HCT116 (cell line): ENCODE data around the gene PKNOX2. TPM values are rescaled to one million over a fixed set of nuclear protein-coding genes. Genes with fewer than 3 reads are reported as not detected.

Source experiments
- ATAC-seq: fragments of 200-7000 bp; cut with Tn5 transposase; 2 replicates; pipeline ENCODE4 v1.9.1; 2020; ENCODE audit warnings: mild to moderate bottlenecking, moderate library complexity
- BruUV-seq: library from RNA; stranded (reverse); fragments of 400-500 nt; replicated peaks from 2 replicates; lab custom pipeline; 2021; lab: Mats Ljungman, UMichigan
- CTCF ChIA-PET: fragments of 300-600 bp; sonication (Branson Sonifier 250); formaldehyde crosslinking; loops from one replicate; lab custom pipeline; 2021; ENCODE audit warnings: antibody characterized with exemption; lab: Charles Lee
- POLR2A ChIA-PET: fragments of 300-600, 350-600 bp; sonication (Branson Sonifier 250); formaldehyde crosslinking; loops from one replicate; lab custom pipeline; 2021; ENCODE audit warnings: antibody characterized with exemption; lab: Charles Lee
- RAD21 ChIA-PET, 2 experiments: fragments of 300-600 bp; sonication (Branson Sonifier 250); formaldehyde crosslinking; loops; one replicate each; lab custom pipeline; 2023; ENCODE audit warnings: low total read pairs in 2 of 2; ENCODE audit not compliant: uncharacterized antibody in 2 of 2, unreplicated experiment in 2 of 2, low non-redundant PET in 1 of 2; lab: Charles Lee
- DNase-seq: peaks from one replicate; pipeline ENCODE4 v3.0.0-alpha.2; 2010; ENCODE audit warnings: low read depth, low spot score
- H2AFZ ChIP-seq: fragments of 200-600 bp; shearing (Covaris generic), sonication (generic); 2 replicates; pipeline ENCODE4 v1.6.1; 2017; ENCODE audit warnings: low read depth, mixed run types, mixed read lengths, antibody characterized with exemption, low read length; ENCODE audit not compliant: poor library complexity, severe bottlenecking
- H3K27ac ChIP-seq: 2 replicates; pipeline ENCODE4 v1.5.1; 2012; ENCODE audit warnings: low read depth, low read length
- H3K27me3 ChIP-seq: fragments of 200-600 bp; sonication (generic); 2 replicates; pipeline ENCODE4 v1.6.1; 2016; ENCODE audit warnings: mixed run types, low read length, mixed read lengths; ENCODE audit not compliant: insufficient read depth
- H3K36me3 ChIP-seq, 2 experiments: fragments of 200-500 bp in 1 of 2; fragments of 200-600 bp in 1 of 2; sonication (Bioruptor generic) in 1 of 2; sonication (generic) in 1 of 2; 2 replicates each; pipeline versions ENCODE4 v1.5.1 to v1.6.1; 2014 to 2016; ENCODE audit warnings: low read length in 2 of 2, inconsistent platforms in 1 of 2, mixed read lengths in 1 of 2, mixed run types in 1 of 2; ENCODE audit not compliant: insufficient read depth in 2 of 2, control insufficient read depth in 1 of 2
- H3K4me1 ChIP-seq, 2 experiments: fragments of 200-600 bp in 1 of 2; sonication (generic) in 1 of 2; 2 replicates each; pipeline versions ENCODE4 v1.5.1 to v1.6.1; 2012 to 2017; ENCODE audit warnings: low read length in 2 of 2, inconsistent platforms in 1 of 2, mild to moderate bottlenecking in 1 of 2, mixed read lengths in 1 of 2, mixed run types in 1 of 2, moderate library complexity in 1 of 2; ENCODE audit not compliant: insufficient read depth in 2 of 2, control insufficient read depth in 1 of 2
- H3K4me2 ChIP-seq: fragments of 200-600 bp; sonication (generic); 2 replicates; pipeline ENCODE4 v1.6.1; 2017; ENCODE audit warnings: mixed run types, low read length, mixed read lengths
- H3K4me3 ChIP-seq, 2 experiments: fragments of 200-600 bp in 1 of 2; sonication (generic) in 1 of 2; replicated peaks in 1 of 2; 2 replicates each; pipeline ENCODE4 v1.5.1; 2011 to 2016; ENCODE audit warnings: low read length in 2 of 2, control low read depth in 1 of 2, low read depth in 1 of 2, mild to moderate bottlenecking in 1 of 2, mixed read lengths in 1 of 2, mixed run types in 1 of 2
- H3K79me2 ChIP-seq: fragments of 200-600 bp; sonication (generic); 2 replicates; pipeline ENCODE4 v1.6.1; 2017; ENCODE audit warnings: mild to moderate bottlenecking, mixed run types, low read length, moderate library complexity, mixed read lengths; ENCODE audit not compliant: insufficient read depth
- H3K9ac ChIP-seq: fragments of 200-600 bp; sonication (generic); 2 replicates; pipeline ENCODE4 v1.6.1; 2016; ENCODE audit warnings: low read length, mixed read lengths
- H3K9me2 ChIP-seq: fragments of 200-600 bp; sonication (generic), shearing (Covaris generic); 2 replicates; pipeline ENCODE4 v1.6.1; 2017; ENCODE audit warnings: mixed run types, mild to moderate bottlenecking, moderate library complexity; ENCODE audit not compliant: insufficient read depth
- H3K9me3 ChIP-seq, 2 experiments: fragments of 200-500 bp in 1 of 2; fragments of 200-600 bp in 1 of 2; sonication (Bioruptor generic) in 1 of 2; sonication (generic) in 1 of 2; 2 replicates each; pipeline ENCODE4 v1.6.1; 2014 to 2017; ENCODE audit warnings: low read length in 2 of 2, mixed read lengths in 2 of 2, inconsistent platforms in 1 of 2, low read depth in 1 of 2, mild to moderate bottlenecking in 1 of 2, mixed run types in 1 of 2, moderate library complexity in 1 of 2; ENCODE audit not compliant: control insufficient read depth in 1 of 2, insufficient read depth in 1 of 2
- H4K20me1 ChIP-seq: fragments of 200-600 bp; sonication (generic), shearing (Covaris generic); 2 replicates; pipeline ENCODE4 v1.6.1; 2017; ENCODE audit warnings: mixed run types, mild to moderate bottlenecking, moderate library complexity; ENCODE audit not compliant: insufficient read depth
- CEBPB ChIP-seq: IDR thresholded peaks from 2 replicates; pipeline ENCODE4 v1.6.1; 2012; ENCODE audit warnings: low read depth
- ELF1 ChIP-seq: IDR thresholded peaks from 2 replicates; pipeline ENCODE4 v1.6.1; 2012; ENCODE audit warnings: low read depth, borderline replicate concordance
- FOSL1 ChIP-seq: IDR thresholded peaks from 2 replicates; pipeline ENCODE4 v1.6.1; 2012; ENCODE audit warnings: low read depth
- JUND ChIP-seq: IDR thresholded peaks from 2 replicates; pipeline ENCODE4 v1.6.1; 2012
- MAX ChIP-seq: IDR thresholded peaks from 2 replicates; pipeline ENCODE4 v1.6.1; 2012
- POLR2A ChIP-seq: IDR thresholded peaks from 2 replicates; pipeline ENCODE4 v1.7.0; 2011; ENCODE audit warnings: borderline replicate concordance; ENCODE audit not compliant: insufficient read depth, insufficient read length; ENCODE audit errors: extremely low read depth
- POLR2AphosphoS5 ChIP-seq: IDR thresholded peaks from 2 replicates; pipeline ENCODE4 v1.6.1; 2011; ENCODE audit warnings: mild to moderate bottlenecking, low read depth, low read length, moderate library complexity
- REST ChIP-seq: IDR thresholded peaks from 2 replicates; pipeline ENCODE4 v1.6.1; 2012; ENCODE audit warnings: low read depth
- SIN3A ChIP-seq: IDR thresholded peaks from 2 replicates; pipeline ENCODE4 v1.6.1; 2012; ENCODE audit warnings: low read depth
- SRF ChIP-seq: IDR thresholded peaks from 2 replicates; pipeline ENCODE4 v1.6.1; 2012; ENCODE audit warnings: low read depth
- TCF7L2 ChIP-seq: IDR thresholded peaks from 2 replicates; pipeline ENCODE4 v1.7.0; 2011; ENCODE audit warnings: borderline replicate concordance, inconsistent platforms; ENCODE audit not compliant: insufficient read depth, insufficient read length; ENCODE audit errors: extremely low read depth
- ZFX ChIP-seq: fragments of 450-650 bp; IDR thresholded peaks from 2 replicates; pipeline ENCODE4 v1.6.1; 2017
- intact Hi-C: fragments of 100-400 bp; cut with micrococcal nuclease; formaldehyde crosslinking; loops from 2 replicates; pipeline ENCODE4 v1.10.0; 2022
- total RNA-seq: library from RNA; stranded (reverse); gene quantifications from one replicate; pipeline ENCODE4 v1.2.1, GENCODE V29; 2021; ENCODE audit not compliant: unreplicated experiment
- TF ChIP-seq, protein P1 (sequence below), 3 experiments: fragments of 200-600 bp in 1 of 3; sonication (generic) in 1 of 3; IDR thresholded peaks in 2 of 3; conservative IDR thresholded peaks in 1 of 3; 2 replicates each; pipeline ENCODE4 v1.5.1; 2012 to 2017; ENCODE audit warnings: low read depth in 2 of 3, low read length in 2 of 3, antibody characterized with exemption in 1 of 3, borderline replicate concordance in 1 of 3, control low read depth in 1 of 3, mild to moderate bottlenecking in 1 of 3, mixed read lengths in 1 of 3, mixed run types in 1 of 3, moderate library complexity in 1 of 3; ENCODE audit not compliant: insufficient read depth in 1 of 3
- TF ChIP-seq, protein P2 (sequence below): IDR thresholded peaks from 2 replicates; pipeline ENCODE4 v1.6.1; 2012

PKNOX2 gene
- total RNA-seq, 1 experiment from 2014 or later = 0.20 TPM

DNA sequence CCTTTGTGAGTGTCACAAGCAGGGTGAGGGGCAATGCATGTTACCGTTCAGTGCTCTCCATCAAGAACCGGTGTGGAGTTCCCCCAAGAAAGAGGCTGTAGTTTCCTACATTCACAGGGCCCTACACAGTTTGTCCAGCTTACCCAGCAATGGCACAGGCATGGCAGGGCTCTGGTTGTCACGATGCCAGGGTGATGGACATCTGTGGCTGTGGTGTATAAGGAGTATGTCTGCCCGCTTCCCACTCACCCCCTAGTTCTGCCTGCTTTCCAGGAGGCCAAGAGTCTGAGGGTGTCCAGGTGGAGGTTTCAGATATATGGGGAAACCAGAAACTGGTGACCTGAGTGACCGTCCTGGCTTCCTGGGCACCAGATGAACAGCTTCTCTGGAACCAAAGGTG is 116.1 kb downstream of the PKNOX2 start:
- H3K4me3 ChIP-seq = no peak overlapping the region
- no peaks in the 10 kb centered on the region for H3K79me2 ChIP-seq
- POLR2A ChIA-PET = no interaction called here
- no TSS peak for BruUV-seq
- no peaks in the 10 kb centered on the region for H3K9me3 ChIP-seq
- H3K9me2 ChIP-seq = no peaks in the 10 kb centered on the region
- TF ChIP-seq, protein P1, sequence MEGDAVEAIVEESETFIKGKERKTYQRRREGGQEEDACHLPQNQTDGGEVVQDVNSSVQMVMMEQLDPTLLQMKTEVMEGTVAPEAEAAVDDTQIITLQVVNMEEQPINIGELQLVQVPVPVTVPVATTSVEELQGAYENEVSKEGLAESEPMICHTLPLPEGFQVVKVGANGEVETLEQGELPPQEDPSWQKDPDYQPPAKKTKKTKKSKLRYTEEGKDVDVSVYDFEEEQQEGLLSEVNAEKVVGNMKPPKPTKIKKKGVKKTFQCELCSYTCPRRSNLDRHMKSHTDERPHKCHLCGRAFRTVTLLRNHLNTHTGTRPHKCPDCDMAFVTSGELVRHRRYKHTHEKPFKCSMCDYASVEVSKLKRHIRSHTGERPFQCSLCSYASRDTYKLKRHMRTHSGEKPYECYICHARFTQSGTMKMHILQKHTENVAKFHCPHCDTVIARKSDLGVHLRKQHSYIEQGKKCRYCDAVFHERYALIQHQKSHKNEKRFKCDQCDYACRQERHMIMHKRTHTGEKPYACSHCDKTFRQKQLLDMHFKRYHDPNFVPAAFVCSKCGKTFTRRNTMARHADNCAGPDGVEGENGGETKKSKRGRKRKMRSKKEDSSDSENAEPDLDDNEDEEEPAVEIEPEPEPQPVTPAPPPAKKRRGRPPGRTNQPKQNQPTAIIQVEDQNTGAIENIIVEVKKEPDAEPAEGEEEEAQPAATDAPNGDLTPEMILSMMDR (IDR thresholded peaks at IDR 0.05 in 2 of 3, conservative IDR thresholded peaks at IDR 0.05 in 1 of 3; ENCODE audit: borderline replicate concordance in 1 of 3, insufficient read depth in 1 of 3, low read depth in 2 of 3, low read length in 2 of 3) = no peak
- TF ChIP-seq ZFX = no peak
- TF ChIP-seq CEBPB = no peak
- no peak for TF ChIP-seq MAX
- TF ChIP-seq TCF7L2 = no peak
- no peak for TF ChIP-seq JUND
- no peak for TF ChIP-seq POLR2AphosphoS5
- TF ChIP-seq REST = no peak
- TF ChIP-seq ELF1 = no peak
- TF ChIP-seq, protein P2, sequence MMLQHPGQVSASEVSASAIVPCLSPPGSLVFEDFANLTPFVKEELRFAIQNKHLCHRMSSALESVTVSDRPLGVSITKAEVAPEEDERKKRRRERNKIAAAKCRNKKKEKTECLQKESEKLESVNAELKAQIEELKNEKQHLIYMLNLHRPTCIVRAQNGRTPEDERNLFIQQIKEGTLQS = no peak
- no peak for TF ChIP-seq POLR2A
- no peak for TF ChIP-seq SIN3A
- no peak for TF ChIP-seq FOSL1
- no peak for TF ChIP-seq SRF
- no peak overlapping the region for H2AFZ ChIP-seq
- no peaks in the 10 kb centered on the region for H3K36me3 ChIP-seq
- no peak overlapping the region for H3K9ac ChIP-seq
- CTCF ChIA-PET = interaction anchor here (1.2 kb wide), 1 partner anchor 156 kb away, joined by 3 read pairs; no protein-coding TSS in a partner anchor
- H3K27ac ChIP-seq = no peak overlapping the region
- no peaks in the 10 kb centered on the region for H4K20me1 ChIP-seq
- H3K4me2 ChIP-seq = no peak overlapping the region
- H3K4me1 ChIP-seq = peaks cover 0 to 7% of the 10 kb centered on the region in 2 experiments; a peak in 1 of 4 replicates
- DNase-seq (no peak), ATAC-seq (no peak)
- RAD21 ChIA-PET = no interaction called here
- peaks cover 11% of the 10 kb centered on the region for H3K27me3 ChIP-seq
- intact Hi-C loops = no loop called here
